Activated CD4-positive, alpha-beta memory T cell treated with anti-CD3 and anti-CD28 coated beads, Interleukin-2, amount 10 ng/mL, durations not matched to agents 7 days and 5 days (primary cell): ENCODE measurements around the gene THSD7A. TPM values are rescaled to one million over a fixed set of nuclear protein-coding genes. Genes with fewer than 3 reads are reported as not detected.

Source experiments
- CTCF ChIA-PET: fragments of 350-600 bp; sonication (Branson Sonifier 250); formaldehyde crosslinking; loops from one replicate; lab custom pipeline; 2021; ENCODE audit warnings: antibody characterized with exemption, inconsistent platforms; lab: Charles Lee
- POLR2A ChIA-PET: fragments of 350-600 bp; sonication (Branson Sonifier 250); formaldehyde crosslinking; loops from one replicate; lab custom pipeline; 2021; ENCODE audit warnings: antibody characterized with exemption; lab: Charles Lee
- DNase-seq: peaks from one replicate; pipeline ENCODE4 v3.0.0-alpha.2; 2020
- H3K27ac Mint-ChIP-seq: one replicate; pipeline ENCODE4 v1.8.0; 2021; ENCODE audit warnings: mild to moderate bottlenecking, mixed read lengths
- H3K27me3 Mint-ChIP-seq: one replicate; pipeline ENCODE4 v1.8.0; 2021; ENCODE audit warnings: mixed read lengths
- H3K36me3 Mint-ChIP-seq: one replicate; pipeline ENCODE4 v1.8.0; 2021; ENCODE audit warnings: low read depth, mixed read lengths
- H3K4me1 Mint-ChIP-seq: one replicate; pipeline ENCODE4 v1.8.0; 2021; ENCODE audit warnings: mixed read lengths
- H3K4me3 Mint-ChIP-seq: one replicate; pipeline ENCODE4 v1.8.0; 2021; ENCODE audit warnings: mild to moderate bottlenecking, mixed read lengths
- H3K9me3 Mint-ChIP-seq: one replicate; pipeline ENCODE4 v1.8.0; 2021; ENCODE audit warnings: mixed read lengths
- total RNA-seq, 2 experiments: library from RNA; stranded (reverse); gene quantifications; one replicate each; pipeline ENCODE4 v1.2.3, GENCODE V29; 2021

The THSD7A gene
- total RNA-seq, 2 experiments from 2014 or later, result not detected

- ChIA-PET CTCF (no interaction called here), POLR2A (no interaction called here)
- Mint-ChIP-seq H3K27me3 (no peaks in the 10 kb centered on the region), H3K4me3 (no peak overlapping the region), H3K4me1 (no peaks in the 10 kb centered on the region), H3K36me3 (no peaks in the 10 kb centered on the region), H3K27ac (no peak overlapping the region), H3K9me3 (no peaks in the 10 kb centered on the region)
- no peak for DNase-seq
These were observed 105.2 kb downstream of the THSD7A start for GRCh38 chr7:11726794-11727155.

DNA sequence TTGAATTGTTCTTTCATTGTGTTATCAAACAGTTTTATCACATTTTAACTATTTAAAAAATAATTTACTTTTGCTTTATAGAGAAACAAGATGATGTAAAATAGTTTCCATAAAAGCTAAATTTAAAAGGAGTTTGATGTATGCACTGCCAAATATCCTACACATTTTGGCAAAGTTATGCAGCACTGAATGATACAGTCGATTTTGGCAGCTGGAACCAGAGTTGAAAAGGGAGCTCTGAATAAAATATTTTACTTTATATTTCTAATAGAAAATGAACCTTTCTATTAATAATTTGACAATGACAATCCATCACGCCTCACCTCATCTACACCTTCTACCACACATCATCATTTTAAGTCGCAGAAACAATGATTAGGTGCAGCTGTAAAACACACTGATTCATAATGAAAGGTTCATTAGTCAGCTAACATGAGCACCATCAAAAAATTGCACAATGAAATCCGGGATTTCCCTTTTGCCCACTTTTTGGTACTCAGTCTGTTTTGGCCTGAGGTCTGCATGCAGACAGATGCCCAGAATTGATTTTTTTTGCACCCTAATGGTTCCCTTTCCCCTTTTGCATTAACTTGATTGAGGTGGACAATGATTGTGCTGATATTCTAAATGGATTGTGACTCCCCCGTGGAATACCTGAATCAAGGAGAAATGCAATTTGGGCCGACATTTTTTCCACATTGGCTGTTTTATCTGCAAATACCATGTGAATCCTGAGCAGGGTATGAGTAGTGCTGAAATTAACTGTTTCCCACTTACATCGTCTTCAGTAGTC lies 105.8 kb downstream of the THSD7A start:
- H3K4me3 Mint-ChIP-seq, result no peak overlapping the region
- POLR2A ChIA-PET, result no interaction called here
- DNase-seq, result no peak
- H3K9me3 Mint-ChIP-seq, result no peaks in the 10 kb centered on the region
- no peaks in the 10 kb centered on the region for H3K36me3 Mint-ChIP-seq
- no peak overlapping the region for H3K27ac Mint-ChIP-seq
- H3K4me1 Mint-ChIP-seq, result no peaks in the 10 kb centered on the region
- CTCF ChIA-PET, result no interaction called here
- H3K27me3 Mint-ChIP-seq, result no peaks in the 10 kb centered on the region

DNA sequence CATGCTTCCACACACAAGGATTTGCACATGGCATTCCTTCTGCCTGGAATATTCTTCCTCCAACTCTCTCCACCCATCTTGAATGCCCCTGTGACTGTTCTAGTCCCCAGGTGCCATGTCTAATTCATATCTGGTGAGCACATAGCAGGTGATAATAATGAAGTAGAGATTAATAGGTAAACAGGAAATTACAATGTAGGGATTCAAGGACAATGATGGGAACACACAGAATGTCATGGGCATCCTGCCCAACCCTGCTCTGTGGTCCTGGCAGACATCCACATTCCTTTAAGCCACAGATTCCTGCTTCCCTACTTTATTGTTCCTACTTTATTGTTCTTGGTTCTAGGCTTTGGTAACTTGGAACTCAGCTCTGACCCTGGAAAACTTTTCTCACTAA lies 115.8 kb downstream of the THSD7A start:
- no peaks in the 10 kb centered on the region for H3K4me1 Mint-ChIP-seq
- H3K9me3 Mint-ChIP-seq, result no peaks in the 10 kb centered on the region
- ChIA-PET CTCF (no interaction called here), POLR2A (no interaction called here)
- no peaks in the 10 kb centered on the region for H3K27me3 Mint-ChIP-seq
- H3K4me3 Mint-ChIP-seq, result no peak overlapping the region
- DNase-seq, result no peak
- no peak overlapping the region for H3K27ac Mint-ChIP-seq
- H3K36me3 Mint-ChIP-seq, result no peaks in the 10 kb centered on the region

GRCh38 chr7:11714676-11715075 lies 117.3 kb downstream of the THSD7A start:
- no peaks in the 10 kb centered on the region for H3K36me3 Mint-ChIP-seq
- CTCF ChIA-PET, result no interaction called here
- POLR2A ChIA-PET, result no interaction called here
- no peak overlapping the region for H3K4me3 Mint-ChIP-seq
- no peaks in the 10 kb centered on the region for H3K9me3 Mint-ChIP-seq
- H3K4me1 Mint-ChIP-seq, result no peaks in the 10 kb centered on the region
- no peaks in the 10 kb centered on the region for H3K27me3 Mint-ChIP-seq
- no peak overlapping the region for H3K27ac Mint-ChIP-seq
- no peak for DNase-seq

DNA sequence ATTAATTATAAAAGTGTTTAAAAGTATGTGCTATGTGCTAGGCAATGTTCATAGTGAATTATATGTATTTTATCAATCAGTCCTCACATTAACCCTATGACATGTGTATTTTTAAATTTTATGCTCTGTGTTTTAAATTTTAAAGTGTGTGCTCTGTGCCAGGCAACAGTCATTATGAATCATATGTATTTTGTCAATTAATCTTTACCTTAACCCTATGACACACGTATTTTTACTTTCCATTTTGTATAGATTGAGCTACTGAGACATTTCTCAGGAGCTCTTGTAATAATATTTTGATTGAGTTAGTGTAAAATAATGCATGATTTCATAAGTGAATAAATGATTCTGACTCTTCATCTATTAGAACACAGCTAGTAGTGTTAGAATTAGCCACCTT lies 117.8 kb downstream of the THSD7A start:
- H3K4me1 Mint-ChIP-seq, result no peaks in the 10 kb centered on the region
- no peaks in the 10 kb centered on the region for H3K36me3 Mint-ChIP-seq
- POLR2A ChIA-PET, result no interaction called here

GRCh38 chr7:11713352-11713751 lies 118.6 kb downstream of the THSD7A start:
- Mint-ChIP-seq H3K4me1 (no peaks in the 10 kb centered on the region), H3K27ac (no peak overlapping the region), H3K4me3 (no peak overlapping the region), H3K36me3 (no peaks in the 10 kb centered on the region), H3K27me3 (no peaks in the 10 kb centered on the region), H3K9me3 (no peaks in the 10 kb centered on the region)
- no peak for DNase-seq
- ChIA-PET POLR2A (no interaction called here), CTCF (no interaction called here)

More for the DNA sequence above, 117.8 kb downstream of the THSD7A start:
- Mint-ChIP-seq H3K27ac (no peak overlapping the region), H3K9me3 (no peaks in the 10 kb centered on the region), H3K27me3 (no peaks in the 10 kb centered on the region), H3K4me3 (no peak overlapping the region)
- no peak for DNase-seq
- CTCF ChIA-PET, result no interaction called here

GRCh38 chr7:11710377-11710776 lies 121.6 kb downstream of the THSD7A start:
- POLR2A ChIA-PET, result no interaction called here
- CTCF ChIA-PET, result no interaction called here
- no peaks in the 10 kb centered on the region for H3K27me3 Mint-ChIP-seq
- no peak overlapping the region for H3K4me3 Mint-ChIP-seq
- H3K4me1 Mint-ChIP-seq, result no peaks in the 10 kb centered on the region
- no peaks in the 10 kb centered on the region for H3K9me3 Mint-ChIP-seq
- no peaks in the 10 kb centered on the region for H3K36me3 Mint-ChIP-seq
- DNase-seq, result no peak
- H3K27ac Mint-ChIP-seq, result no peak overlapping the region

GRCh38 chr7:11709196-11709595 lies 122.8 kb downstream of the THSD7A start:
- POLR2A ChIA-PET, result no interaction called here
- Mint-ChIP-seq H3K27me3 (no peaks in the 10 kb centered on the region), H3K4me1 (no peaks in the 10 kb centered on the region), H3K4me3 (no peak overlapping the region), H3K36me3 (no peaks in the 10 kb centered on the region), H3K27ac (no peak overlapping the region), H3K9me3 (no peaks in the 10 kb centered on the region)
- CTCF ChIA-PET, result no interaction called here
- no peak for DNase-seq

GRCh38 chr7:11707606-11708193 lies 124.3 kb downstream of the THSD7A start:
- Mint-ChIP-seq H3K27me3 (no peaks in the 10 kb centered on the region), H3K4me3 (no peak overlapping the region)
- CTCF ChIA-PET, result no interaction called here

GRCh38 chr7:11706666-11707605 lies 125.1 kb downstream of the THSD7A start:
- Mint-ChIP-seq H3K4me3 (no peak overlapping the region), H3K27ac (no peak overlapping the region), H3K9me3 (no peaks in the 10 kb centered on the region), H3K4me1 (no peaks in the 10 kb centered on the region), H3K27me3 (no peaks in the 10 kb centered on the region), H3K36me3 (no peaks in the 10 kb centered on the region)
- ChIA-PET CTCF (no interaction called here), POLR2A (no interaction called here)
- no peak for DNase-seq

More at GRCh38 chr7:11707606-11708193, 124.3 kb downstream of the THSD7A start:
- Mint-ChIP-seq H3K9me3 (no peaks in the 10 kb centered on the region), H3K4me1 (no peaks in the 10 kb centered on the region), H3K27ac (no peak overlapping the region), H3K36me3 (no peaks in the 10 kb centered on the region)
- no peak for DNase-seq
- POLR2A ChIA-PET, result no interaction called here

GRCh38 chr7:11703829-11704228 lies 128.2 kb downstream of the THSD7A start:
- H3K27ac Mint-ChIP-seq, result no peak overlapping the region
- H3K4me3 Mint-ChIP-seq, result no peak overlapping the region
- no peaks in the 10 kb centered on the region for H3K27me3 Mint-ChIP-seq
- no peaks in the 10 kb centered on the region for H3K4me1 Mint-ChIP-seq
- POLR2A ChIA-PET, result no interaction called here
- no peak for DNase-seq
- CTCF ChIA-PET, result no interaction called here
- H3K9me3 Mint-ChIP-seq, result no peaks in the 10 kb centered on the region
- H3K36me3 Mint-ChIP-seq, result no peaks in the 10 kb centered on the region

DNA sequence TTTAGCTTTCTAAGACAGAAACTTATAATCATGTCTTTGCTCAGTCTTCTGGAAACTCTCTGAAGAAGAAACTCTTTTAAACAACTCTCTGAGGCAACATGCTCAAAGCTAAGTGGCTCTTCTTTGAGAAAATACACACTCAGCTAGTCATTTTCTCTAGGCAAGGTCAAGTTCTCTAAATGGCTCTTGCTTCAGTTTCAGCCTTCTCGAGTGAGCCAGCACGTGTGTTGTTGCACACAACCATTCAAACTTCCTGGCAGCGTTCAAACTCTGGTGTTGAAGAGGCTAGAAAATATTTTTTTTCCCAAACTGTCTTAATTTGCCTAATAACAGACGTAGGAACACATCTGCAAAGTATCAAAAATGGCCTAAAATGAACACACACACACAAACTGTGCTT lies 129.1 kb downstream of the THSD7A start:
- H3K4me3 Mint-ChIP-seq, result no peak overlapping the region
- no peaks in the 10 kb centered on the region for H3K9me3 Mint-ChIP-seq
- no peaks in the 10 kb centered on the region for H3K36me3 Mint-ChIP-seq
- H3K27me3 Mint-ChIP-seq, result no peaks in the 10 kb centered on the region
- POLR2A ChIA-PET, result no interaction called here
- CTCF ChIA-PET, result no interaction called here
- H3K27ac Mint-ChIP-seq, result no peak overlapping the region
- H3K4me1 Mint-ChIP-seq, result no peaks in the 10 kb centered on the region
- no peak for DNase-seq

GRCh38 chr7:11701829-11702560 lies 130.0 kb downstream of the THSD7A start:
- H3K36me3 Mint-ChIP-seq, result no peaks in the 10 kb centered on the region
- CTCF ChIA-PET, result no interaction called here
- no peak for DNase-seq
- H3K4me3 Mint-ChIP-seq, result no peak overlapping the region
- H3K27ac Mint-ChIP-seq, result no peak overlapping the region
- no peaks in the 10 kb centered on the region for H3K4me1 Mint-ChIP-seq
- no peaks in the 10 kb centered on the region for H3K27me3 Mint-ChIP-seq
- H3K9me3 Mint-ChIP-seq, result no peaks in the 10 kb centered on the region
- POLR2A ChIA-PET, result no interaction called here
